ENCODE measurements around the gene VPS18.

- TF ChIP-seq CTCF (conservative IDR thresholded peaks at IDR 0.05) (no peak), ZFX (IDR thresholded peaks at IDR 0.05) (no peak)
Measured at GRCh38 chr15:40878785-40879184, 15.5 kb upstream of the VPS18 start.

All from C4-2B (cell line).